Measurements from ENCODE around the gene TENM3. TPM values are rescaled to one million over a fixed set of nuclear protein-coding genes. Genes with fewer than 3 reads are reported as not detected.

TENM3 gene
- total and polyA plus RNA-seq, 12 donors: 2.6 to 54.4 (median 42.8) TPM

GRCh38 chr4:182645511-182645910, 402.3 kb downstream of the TENM3 start:
- TF ChIP-seq POLR2A (IDR thresholded peaks at IDR 0.05) (no peak), CTCF (IDR thresholded peaks at IDR 0.05) (no peak)
- H3K4me1 ChIP-seq (replicated peaks in 1 of 2): no peaks in the 10 kb centered on the region
- H3K9me3 ChIP-seq (replicated peaks in 1 of 3): no peaks in the 10 kb centered on the region
- H3K4me3 ChIP-seq: no peak overlapping the region
- H3K36me3 ChIP-seq (replicated peaks in 1 of 2): no peaks in the 10 kb centered on the region
- intact Hi-C loops (cut with DNase I): no loop called here
- no peak for DNase-seq
- 85 to 100% (median 97%) methylated on average over 1 of the region's 1 CpG for WGBS, 4 donors
- H3K27ac ChIP-seq: no peak overlapping the region
- no peaks in the 10 kb centered on the region for H3K27me3 ChIP-seq

- Histone ChIP-seq H3K9me3 (replicated peaks in 1 of 3) (no peaks in the 10 kb centered on the region), H3K27me3 (no peaks in the 10 kb centered on the region), H3K4me3 (no peak overlapping the region), H3K27ac (no peak overlapping the region), H3K4me1 (replicated peaks in 1 of 2) (no peaks in the 10 kb centered on the region), H3K36me3 (replicated peaks in 1 of 2) (no peaks in the 10 kb centered on the region)
- 74 to 92% (median 87%) methylated on average over 4 of the region's 4 CpGs for WGBS, 4 donors
- TF ChIP-seq CTCF (IDR thresholded peaks at IDR 0.05) (no peak), POLR2A (IDR thresholded peaks at IDR 0.05) (no peak)
- intact Hi-C loops (cut with DNase I): no loop called here
- no peak for DNase-seq
These were observed 404.6 kb downstream of the TENM3 start for GRCh38 chr4:182647646-182648300.

- no peak overlapping the region for H3K27ac ChIP-seq
These were observed 405.6 kb downstream of the TENM3 start for GRCh38 chr4:182648766-182649165.

More at GRCh38 chr4:182648766-182649165, 405.6 kb downstream of the TENM3 start:
- Histone ChIP-seq H3K9me3 (replicated peaks in 1 of 3) (no peaks in the 10 kb centered on the region), H3K4me1 (replicated peaks in 1 of 2) (no peaks in the 10 kb centered on the region), H3K36me3 (replicated peaks in 1 of 2) (no peaks in the 10 kb centered on the region), H3K27me3 (no peaks in the 10 kb centered on the region), H3K4me3 (no peak overlapping the region)
- TF ChIP-seq POLR2A (IDR thresholded peaks at IDR 0.05) (no peak), CTCF (IDR thresholded peaks at IDR 0.05) (no peak)
- intact Hi-C loops (cut with DNase I): no loop called here
- no peak for DNase-seq

Data from adrenal gland (tissue), 12 donors.